Glomerular endothelial cell (primary cell): ENCODE results near the gene UBE2R2. TPM values are rescaled to one million over a fixed set of nuclear protein-coding genes. Genes with fewer than 3 reads are reported as not detected.
"Not testable (repeated sequence)": the region's sequence is repeated elsewhere in the genome, so short reads cannot be mapped to it uniquely, and the experiment has no call there.

Experiments used
- DNase-seq: peaks from one replicate; pipeline ENCODE4 v3.0.0-alpha.2; 2011; ENCODE audit warnings: low read depth, low spot score; ENCODE audit errors: extremely low read depth
- total RNA-seq: library from RNA; depleted of rRNA; stranded (reverse); fragments of >200 nt; gene quantifications from 2 replicates; pipeline ENCODE4 v1.2.3, GENCODE V29; 2015

Gene UBE2R2
- total RNA-seq, 1 donor from 2014 or later: 49.7 TPM

GRCh38 chr9:33798545-33798944, 18.4 kb upstream of the UBE2R2 start:
- DNase-seq: no peak

GRCh38 chr9:33799928-33800704, 16.8 kb upstream of the UBE2R2 start:
- DNase-seq: no peak

GRCh38 chr9:33800886-33801285, 16.1 kb upstream of the UBE2R2 start:
- no peak for DNase-seq

- DNase-seq: not testable (repeated sequence)
Measured at GRCh38 chr9:33801943-33802500, 14.9 kb upstream of the UBE2R2 start.

GRCh38 chr9:33804196-33804595, 12.8 kb upstream of the UBE2R2 start:
- DNase-seq: not testable (repeated sequence)

DNA sequence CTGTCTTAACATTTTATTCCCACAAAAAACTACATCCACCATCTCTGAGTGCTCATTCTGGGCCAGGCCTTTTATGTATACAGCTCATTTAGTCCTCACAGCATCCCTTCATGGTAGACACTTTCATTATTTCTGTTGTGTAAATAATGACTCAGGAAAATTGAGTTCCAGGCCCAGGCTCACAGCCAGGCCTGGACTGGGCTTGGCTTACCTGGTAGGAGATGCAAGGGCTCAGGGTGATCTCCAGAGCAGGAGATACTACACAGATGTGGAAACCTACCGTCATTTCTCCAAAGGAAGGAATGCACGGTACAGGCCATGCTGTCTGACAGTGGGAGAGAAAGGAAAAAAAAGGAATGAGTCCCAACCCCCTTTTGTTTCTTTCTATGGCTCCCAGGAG, 9.8 kb upstream of the UBE2R2 start:
- DNase-seq: not testable (repeated sequence)

DNA sequence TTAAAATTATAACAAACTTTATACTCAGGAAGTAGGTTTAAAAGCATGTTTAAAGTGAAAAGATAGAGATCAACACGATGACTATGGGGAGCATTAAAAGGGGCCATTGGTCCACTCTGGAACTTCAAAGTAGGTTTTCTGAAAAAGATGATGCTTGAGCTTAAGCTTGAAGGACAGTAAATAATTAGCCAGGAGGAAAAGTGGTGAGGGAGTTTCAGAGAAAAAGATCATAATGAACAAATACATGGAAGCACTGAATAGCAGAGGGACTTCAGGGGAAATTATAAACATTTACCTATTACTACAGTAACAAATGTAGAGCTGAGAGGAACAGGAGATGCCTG, 8.0 kb upstream of the UBE2R2 start:
- DNase-seq: not testable (repeated sequence)

DNA sequence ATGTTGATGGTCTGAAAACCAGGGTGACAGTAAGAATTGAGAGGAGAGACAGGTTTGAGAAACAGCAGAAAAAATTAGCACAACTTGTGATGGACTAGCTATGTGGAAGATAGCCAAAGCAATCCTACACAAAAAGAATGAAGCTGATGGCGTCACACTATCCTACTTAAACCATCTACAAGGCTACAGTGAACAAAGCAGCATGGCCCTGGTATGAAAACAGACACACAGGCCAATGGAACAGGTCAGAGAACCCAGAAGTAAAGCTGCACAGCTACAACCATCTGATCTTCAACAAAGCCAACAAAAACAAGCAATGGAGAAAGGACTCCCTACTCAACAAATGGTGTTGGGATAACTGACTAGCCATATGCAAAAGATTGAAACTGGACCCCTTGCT, 7.5 kb upstream of the UBE2R2 start:
- no peak for DNase-seq

- DNase-seq: peak; percentile 81
Measured at GRCh38 chr9:33813712-33814641, 3.0 kb upstream of the UBE2R2 start.

DNA sequence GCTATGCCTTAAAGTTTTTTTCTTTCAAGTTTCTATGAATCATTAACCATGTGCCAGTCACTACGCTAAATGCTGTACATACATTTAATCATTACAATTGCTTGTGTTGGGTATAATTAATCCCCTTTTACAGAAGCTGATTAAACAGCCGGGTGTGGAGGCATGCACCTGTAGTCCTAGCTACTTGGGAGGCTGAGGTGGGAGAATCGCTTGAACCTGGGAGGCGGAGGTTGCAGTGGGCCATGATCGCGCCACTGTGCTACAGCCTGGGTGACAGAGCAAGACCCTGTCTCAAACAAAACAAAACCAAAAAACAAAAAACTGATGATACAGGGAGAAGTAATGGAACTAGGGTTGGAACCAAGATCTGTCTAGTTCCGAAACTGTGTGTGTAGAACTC, 1.2 kb upstream of the UBE2R2 start:
- no peak for DNase-seq

DNA sequence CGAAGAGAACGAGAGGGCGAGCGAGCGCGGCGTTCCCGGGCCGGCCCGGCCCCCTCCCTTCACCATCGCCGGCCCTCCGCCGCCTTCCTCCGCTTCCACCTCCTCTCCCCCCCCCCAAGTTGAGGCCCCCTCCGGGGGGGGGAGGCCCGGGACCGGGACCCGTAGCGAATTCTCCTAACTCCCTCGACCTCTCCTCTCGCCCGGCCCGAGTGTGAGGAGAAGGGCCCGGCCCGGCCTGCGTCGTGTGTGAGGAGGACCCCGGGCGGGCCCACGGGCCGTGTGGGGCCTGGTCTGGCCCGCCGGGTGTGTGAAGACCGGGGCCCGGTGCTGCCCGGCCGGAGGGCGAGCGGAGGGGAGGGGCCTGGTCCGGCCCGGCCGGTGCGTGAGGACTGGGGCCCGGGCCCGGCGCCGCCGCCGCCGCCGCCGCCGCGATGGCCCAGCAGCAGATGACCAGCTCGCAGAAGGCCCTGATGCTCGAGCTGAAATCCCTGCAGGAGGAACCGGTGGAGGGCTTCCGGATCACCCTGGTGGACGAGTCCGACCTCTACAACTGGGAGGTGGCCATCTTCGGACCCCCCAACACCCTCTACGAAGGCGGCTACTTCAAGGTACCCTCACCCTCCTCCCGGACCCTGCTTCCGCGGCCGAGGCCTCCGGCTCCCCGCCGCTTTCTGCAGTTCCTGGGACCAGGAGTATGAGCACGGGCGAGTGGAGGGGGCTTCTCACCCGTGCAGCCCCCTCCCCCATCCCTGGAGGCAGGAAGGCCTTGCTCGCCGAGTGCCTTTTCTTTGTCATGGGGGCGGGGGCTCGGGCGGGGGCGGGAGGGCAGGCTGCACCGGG, 587 bp downstream of the UBE2R2 start:
- DNase-seq: no peak

DNA sequence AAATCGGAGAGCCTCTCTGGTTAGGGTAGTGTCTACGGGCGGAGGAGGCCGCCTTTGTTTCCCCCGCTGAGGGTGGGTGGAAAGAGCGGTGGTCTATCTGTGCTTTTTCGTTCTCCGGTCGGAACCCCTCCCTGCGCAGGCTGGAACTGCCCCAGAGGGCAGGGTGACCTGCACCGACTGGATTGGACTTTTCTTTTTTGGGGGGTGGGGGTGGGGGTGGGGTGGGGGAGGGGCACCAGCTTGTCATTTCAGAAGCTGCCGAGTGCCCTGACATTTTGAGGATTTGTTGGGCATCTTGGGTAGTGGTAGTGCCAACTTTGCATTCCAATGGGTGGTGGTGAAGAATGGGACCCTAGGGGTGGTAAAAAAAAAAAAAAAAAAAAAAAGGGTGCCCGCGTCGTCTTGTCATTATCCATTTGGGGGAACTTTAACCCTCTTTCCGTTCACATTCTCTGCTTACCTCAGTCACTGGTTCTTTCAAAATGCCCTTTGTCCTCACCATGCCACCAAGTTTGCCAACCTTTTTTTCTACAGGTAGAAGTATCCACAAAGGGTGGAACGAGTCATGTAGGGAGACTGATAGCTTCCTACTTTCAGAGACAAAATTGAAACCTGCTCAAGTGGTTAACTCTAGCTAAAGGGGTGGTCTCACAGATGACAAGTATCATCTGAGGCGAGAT, 1.3 kb downstream of the UBE2R2 start:
- no peak for DNase-seq

DNA sequence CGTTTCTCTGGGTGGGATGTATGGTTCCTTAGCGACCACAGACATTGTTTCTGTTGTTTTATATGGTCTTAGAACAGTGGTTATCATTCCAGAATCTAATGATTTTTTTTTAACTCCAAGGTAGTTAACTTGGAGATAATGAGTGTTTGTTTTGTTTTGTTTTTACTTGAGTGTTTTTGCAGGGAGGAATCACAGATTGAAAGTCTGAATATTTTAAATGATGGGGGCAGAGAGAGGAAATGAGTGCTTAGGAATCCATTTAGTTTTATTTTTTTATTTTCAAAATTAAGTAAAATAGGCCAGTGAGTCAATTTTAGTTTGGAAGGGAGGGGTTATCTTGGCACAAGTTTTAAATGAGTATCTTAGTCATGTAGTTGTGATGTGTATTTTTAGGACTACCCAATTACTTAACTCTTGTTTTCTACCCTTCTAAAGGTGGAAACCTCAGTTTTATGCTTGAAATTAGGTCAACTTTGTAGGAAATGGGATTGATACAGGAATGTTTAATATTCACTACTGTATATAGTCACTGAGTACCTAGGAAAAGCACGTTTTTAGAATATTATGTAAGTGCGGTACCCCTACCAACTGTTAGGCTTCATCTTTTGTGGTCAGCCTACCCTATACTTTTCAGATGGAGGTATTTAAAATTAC, 2.0 kb downstream of the UBE2R2 start:
- no peak for DNase-seq

DNA sequence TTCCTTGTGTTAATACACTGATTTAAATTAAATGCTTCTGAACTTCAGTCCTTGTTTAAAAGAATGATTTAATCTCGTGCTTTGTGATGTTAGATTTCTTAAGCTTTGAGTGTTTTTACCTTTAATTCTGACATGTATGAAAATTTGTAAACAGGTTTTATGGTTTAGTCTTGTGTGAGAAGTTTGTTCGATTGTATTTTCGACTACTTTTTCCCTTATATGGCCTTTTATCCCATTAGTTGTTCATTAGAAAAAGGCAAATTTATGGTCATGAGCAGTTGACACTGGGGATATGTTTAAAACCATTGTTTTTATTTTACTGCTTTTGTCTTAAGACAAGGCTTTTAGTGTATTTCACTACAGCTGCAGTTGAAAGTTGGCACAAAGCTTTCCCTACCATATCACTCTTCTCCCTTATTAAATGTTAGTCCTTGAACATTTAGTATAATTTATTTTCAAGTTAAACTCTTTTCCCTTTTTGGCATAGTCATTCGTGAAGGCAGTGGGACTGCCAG, 3.3 kb downstream of the UBE2R2 start:
- DNase-seq: no peak

DNA sequence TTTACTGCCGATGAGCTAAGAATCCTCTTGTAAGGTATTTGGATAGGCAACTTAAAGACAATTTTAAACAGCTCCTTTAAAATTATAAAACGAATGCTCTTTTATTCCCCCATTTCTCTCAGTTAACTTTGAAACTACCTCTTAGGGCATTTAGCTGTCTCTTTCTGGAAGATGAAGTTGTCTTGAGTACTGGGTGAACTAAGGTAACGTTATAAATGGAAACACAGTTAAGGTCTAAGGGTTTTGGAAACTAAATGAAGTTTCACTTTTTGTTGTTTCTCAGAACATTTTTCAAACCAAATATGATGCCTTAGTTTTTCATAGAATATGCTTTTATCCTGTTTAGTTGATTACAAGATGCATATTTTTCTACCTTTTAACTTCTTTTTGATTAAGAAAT, 6.8 kb downstream of the UBE2R2 start:
- no peak for DNase-seq

GRCh38 chr9:33827285-33827684, 10.3 kb downstream of the UBE2R2 start:
- DNase-seq: not testable (repeated sequence)

GRCh38 chr9:33829641-33830230, 12.8 kb downstream of the UBE2R2 start:
- not testable (repeated sequence) for DNase-seq

GRCh38 chr9:33835625-33836260, 18.8 kb downstream of the UBE2R2 start:
- DNase-seq: no peak
